Forelimb muscle (tissue), 1 donor: ENCODE data around the gene NAPSA. TPM values are rescaled to one million over a fixed set of nuclear protein-coding genes. Genes with fewer than 3 reads are reported as not detected.
"Not testable (repeated sequence)": the region's sequence is repeated elsewhere in the genome, so short reads cannot be mapped to it uniquely, and the experiment has no call there.

Source experiments
- DNase-seq: peaks from one replicate; pipeline ENCODE4 v3.0.0-alpha.2; 2013; ENCODE audit warnings: low read depth
- polyA plus RNA-seq: library from polyadenylated mRNA; unstranded; fragments of 120-200 nt; gene quantifications from one replicate; pipeline ENCODE4 v1.2.1, GENCODE V29; 2013; ENCODE audit not compliant: insufficient read length

NAPSA gene
- polyA plus RNA-seq, 1 donor, result 1.2 TPM

- no peak for DNase-seq
Observed at GRCh38 chr19:50361290-50362029, 4.0 kb downstream of the NAPSA start.

- no peak for DNase-seq
Observed at GRCh38 chr19:50359328-50359818, 6.1 kb downstream of the NAPSA start.

- DNase-seq, result no peak
Observed at GRCh38 chr19:50358483-50359327, 6.7 kb downstream of the NAPSA start.

- no peak for DNase-seq
Observed at GRCh38 chr19:50357178-50358100, 8.0 kb downstream of the NAPSA start.

- no peak for DNase-seq
Observed at GRCh38 chr19:50356691-50357177, 8.7 kb downstream of the NAPSA start.

- not testable (repeated sequence) for DNase-seq
Observed at GRCh38 chr19:50353487-50353880, 12.0 kb downstream of the NAPSA start.

GRCh38 chr19:50352242-50352641 is 13.2 kb downstream of the NAPSA start:
- DNase-seq, result no peak

GRCh38 chr19:50349277-50350057 is 16.0 kb downstream of the NAPSA start:
- DNase-seq, result no peak

GRCh38 chr19:50347089-50347581 is 18.3 kb downstream of the NAPSA start:
- DNase-seq, result not testable (repeated sequence)

GRCh38 chr19:50344661-50345318 is 20.6 kb downstream of the NAPSA start:
- DNase-seq, result no peak

GRCh38 chr19:50341091-50341564 is 24.3 kb downstream of the NAPSA start:
- no peak for DNase-seq

GRCh38 chr19:50340331-50340730 is 25.1 kb downstream of the NAPSA start:
- DNase-seq, result no peak

GRCh38 chr19:50337031-50337430 is 28.4 kb downstream of the NAPSA start:
- not testable (repeated sequence) for DNase-seq

GRCh38 chr19:50334741-50335421 is 30.6 kb downstream of the NAPSA start:
- DNase-seq, result no peak

GRCh38 chr19:50333737-50334617 is 31.5 kb downstream of the NAPSA start:
- DNase-seq, result no peak

- DNase-seq, result no peak
Observed at GRCh38 chr19:50333235-50333736, 32.2 kb downstream of the NAPSA start.

- no peak for DNase-seq
Observed at GRCh38 chr19:50332244-50333038, 33.0 kb downstream of the NAPSA start.
